Globus pallidus (tissue), 1 donor: Measurements from ENCODE around the gene TRMT61A.
"Not testable (repeated sequence)": the region's sequence is repeated elsewhere in the genome, so short reads cannot be mapped to it uniquely, and the experiment has no call there.

Source experiments
- DNase-seq: peaks from one replicate; pipeline ENCODE4 v3.0.0-alpha.2; 2015; ENCODE audit warnings: low spot score

Gene TRMT61A

DNA sequence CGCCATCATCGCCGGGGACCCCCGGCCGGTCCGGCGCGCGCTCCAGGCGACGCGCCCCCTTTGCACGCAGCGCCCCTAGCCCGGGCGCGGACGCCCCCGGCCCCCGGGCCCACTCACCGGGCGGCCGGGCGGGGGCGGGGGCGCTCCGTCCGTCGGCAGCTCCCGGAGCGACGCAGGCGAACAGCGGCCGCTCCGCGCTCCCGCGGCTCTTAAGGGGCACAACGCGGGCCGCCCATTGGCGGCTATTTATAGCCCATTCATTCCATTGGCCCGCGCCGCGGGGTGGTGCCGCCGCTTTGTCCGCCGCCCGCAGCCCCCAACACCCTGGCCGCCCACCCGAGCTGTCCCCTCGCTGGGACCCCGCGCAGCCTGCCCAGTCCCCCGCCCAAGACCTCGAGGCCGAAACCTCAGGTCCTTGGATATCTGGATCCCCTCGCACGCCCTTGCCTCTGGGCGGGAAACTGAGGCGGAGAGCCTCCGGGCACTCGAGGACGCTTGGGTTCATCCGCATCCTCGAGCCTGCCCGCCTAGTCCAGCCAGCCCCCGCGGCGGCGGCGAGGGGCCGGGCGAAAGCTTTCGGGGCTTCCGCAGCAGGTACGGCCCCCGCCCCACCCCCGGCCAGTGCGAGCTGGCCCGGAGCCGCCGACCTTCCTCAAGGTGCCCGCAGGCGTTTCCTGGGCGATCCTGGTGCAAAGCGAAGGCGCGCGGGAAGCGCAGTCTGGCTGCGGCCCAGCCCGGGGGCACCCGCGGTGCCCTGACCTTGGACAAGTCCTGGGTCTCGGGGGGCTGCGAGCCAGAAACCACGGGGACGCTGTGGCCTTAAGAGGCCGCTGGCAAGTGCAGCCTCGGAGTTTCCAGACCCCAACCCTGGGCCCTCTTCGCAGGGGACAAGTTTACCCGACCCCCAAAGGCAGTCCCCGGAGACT, 6.1 kb upstream of the TRMT61A start, which contains the start of gene CKB:
TSS of gene CKB (minus strand) at position 182 of the 926 bp plus-strand sequence. CDS start 337 bp downstream, outside the sequence.
- peak; percentile 83 for DNase-seq

DNA sequence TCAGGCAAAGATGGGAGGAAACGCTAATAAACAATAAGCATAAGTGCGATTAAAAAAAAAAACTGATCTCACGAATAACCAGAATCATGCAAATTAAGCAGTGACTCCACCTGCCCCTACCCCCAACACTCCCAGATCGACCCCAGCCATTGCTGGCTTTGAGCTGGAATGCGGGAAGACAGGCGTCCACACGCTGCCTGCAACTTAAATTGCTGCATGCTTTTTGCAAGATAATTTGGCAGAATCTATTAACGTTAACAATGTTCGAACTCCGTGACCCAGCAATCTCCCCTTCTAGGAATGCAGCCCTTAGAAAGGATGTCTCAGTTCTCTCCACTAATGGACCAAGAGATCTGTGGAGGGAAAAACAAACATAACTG, 5.4 kb upstream of the TRMT61A start:
- no peak for DNase-seq

DNA sequence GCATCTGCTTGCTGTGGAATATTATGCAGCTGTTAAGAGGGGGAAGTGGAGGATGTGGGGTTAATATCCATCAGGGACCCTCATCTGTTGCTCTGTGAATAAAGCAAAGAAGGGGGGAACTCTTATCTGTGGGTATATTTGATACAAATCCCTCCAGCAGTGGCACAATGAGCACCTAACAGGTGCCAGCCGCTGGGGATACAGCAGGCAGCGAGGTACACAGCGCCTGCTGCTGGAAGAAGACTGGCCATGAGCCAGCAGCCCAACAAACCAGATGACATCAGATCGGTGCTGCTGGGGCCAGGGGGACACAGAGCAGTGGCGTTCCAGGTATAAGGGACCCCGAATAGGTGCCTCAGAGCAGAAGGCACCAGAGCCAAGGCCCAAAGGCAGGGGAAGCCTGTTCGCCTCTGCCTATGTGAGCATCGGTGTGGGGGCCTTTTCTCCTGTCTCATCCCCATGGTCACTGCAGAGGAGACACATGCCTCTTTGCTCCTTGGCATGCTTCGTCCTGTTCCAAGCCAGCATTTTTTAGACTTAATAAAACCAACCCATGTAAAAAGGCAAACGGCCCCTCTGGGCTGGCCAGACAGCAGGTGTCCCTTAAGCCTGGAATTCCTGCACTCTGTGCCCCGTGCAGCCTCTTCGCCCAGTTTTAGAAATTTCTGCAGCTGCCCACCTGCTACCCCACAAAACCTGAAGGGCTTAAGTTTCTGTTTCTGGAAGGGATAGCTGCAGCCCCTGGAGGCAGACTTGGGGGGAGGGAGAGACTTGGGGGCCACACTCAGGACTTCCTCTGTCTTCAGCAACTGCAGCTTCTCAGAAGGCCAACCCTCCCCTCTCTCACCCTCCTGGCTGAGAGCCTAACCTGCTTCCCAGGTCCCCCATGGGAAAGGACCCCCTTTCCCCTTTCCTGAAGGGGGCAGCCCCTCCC, 4.7 kb upstream of the TRMT61A start:
- DNase-seq = no peak

DNA sequence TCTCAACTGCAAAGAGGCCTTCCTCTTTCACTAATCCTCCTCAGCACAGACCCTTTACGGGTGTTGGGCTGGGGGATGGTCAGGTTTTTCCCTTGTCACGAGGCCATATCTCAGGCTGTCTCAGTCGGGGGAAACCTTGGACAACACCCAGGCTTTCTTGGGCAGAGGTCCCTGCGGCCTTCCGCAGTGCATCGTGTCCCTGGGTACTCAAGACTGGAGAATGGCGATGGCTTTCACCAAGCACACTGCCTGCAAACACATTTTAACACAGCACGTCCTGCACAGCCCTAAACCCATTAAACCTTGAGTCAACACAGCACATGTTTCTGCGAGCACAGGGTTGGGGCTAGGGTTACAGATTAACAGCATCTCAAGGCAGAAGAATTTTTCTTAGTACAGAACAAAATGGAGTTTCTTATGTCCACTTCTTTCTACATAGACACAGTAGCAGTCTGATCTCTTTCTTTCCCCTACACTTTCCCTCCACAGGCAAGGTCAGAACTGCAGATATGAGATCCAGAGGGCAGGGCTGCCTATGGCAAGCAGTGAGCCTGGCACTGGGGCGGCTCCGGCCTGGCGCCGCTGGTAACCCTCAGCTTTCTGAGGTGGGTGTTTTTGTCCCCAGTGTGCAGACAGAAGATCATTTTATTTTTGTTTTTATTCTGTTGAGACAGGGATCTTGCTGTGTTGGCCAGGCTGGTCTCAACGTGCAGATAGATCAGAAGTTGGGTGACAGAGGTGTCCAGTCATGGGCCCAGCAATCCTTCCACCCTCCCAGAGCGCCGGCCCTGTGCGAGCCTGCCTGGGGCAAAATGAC, 3.4 kb upstream of the TRMT61A start:
- not testable (repeated sequence) for DNase-seq

DNA sequence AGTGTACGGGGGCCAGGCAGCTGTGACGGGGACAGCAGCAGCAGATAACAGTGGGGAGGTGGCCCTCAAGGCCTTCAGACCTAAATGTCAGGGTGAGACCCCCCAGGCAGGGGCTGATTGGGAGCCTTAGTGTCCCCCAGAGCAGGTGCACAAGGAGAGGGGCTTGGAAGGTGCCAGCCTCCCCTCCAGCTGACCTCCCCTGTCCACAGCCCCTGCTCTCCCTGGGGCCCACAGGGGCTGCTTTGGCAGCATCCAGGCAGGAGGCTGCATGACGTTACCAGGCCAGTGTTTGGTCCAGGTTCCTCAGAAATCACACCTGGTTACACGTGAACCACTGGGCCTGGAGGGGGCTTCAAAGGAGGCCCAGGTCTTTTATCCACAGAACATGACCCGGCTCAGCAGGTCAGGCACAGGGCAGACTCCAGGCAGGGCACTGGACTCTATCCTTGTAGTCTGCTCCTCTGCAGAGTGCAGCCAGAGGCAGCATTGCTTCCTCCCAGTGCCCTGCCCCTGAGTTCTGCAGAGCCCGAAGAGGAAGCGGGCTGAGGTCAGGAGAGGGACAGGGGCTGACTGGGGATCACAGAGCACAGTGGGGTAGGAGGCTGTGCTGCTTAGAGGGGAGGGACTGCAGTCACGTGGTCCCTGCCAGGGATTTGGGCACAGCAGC, 2.6 kb upstream of the TRMT61A start:
- DNase-seq = no peak

DNA sequence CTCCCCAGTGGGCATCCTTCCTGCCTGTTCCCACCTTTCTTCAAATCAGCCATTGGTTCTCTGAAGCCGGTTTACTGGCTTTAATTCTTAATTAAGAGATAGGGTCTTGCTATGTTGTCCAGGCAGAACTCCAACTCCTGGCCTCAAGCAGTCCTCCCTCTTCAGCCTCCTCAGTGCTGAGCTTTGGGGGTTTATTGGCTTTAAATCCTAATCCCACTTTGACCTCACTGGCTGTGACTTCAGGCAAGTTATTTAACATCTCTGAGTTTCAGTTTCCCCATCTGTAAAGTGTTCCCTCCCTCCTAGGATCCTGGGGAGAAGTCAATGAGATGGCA, 2.1 kb upstream of the TRMT61A start:
- no peak for DNase-seq

DNA sequence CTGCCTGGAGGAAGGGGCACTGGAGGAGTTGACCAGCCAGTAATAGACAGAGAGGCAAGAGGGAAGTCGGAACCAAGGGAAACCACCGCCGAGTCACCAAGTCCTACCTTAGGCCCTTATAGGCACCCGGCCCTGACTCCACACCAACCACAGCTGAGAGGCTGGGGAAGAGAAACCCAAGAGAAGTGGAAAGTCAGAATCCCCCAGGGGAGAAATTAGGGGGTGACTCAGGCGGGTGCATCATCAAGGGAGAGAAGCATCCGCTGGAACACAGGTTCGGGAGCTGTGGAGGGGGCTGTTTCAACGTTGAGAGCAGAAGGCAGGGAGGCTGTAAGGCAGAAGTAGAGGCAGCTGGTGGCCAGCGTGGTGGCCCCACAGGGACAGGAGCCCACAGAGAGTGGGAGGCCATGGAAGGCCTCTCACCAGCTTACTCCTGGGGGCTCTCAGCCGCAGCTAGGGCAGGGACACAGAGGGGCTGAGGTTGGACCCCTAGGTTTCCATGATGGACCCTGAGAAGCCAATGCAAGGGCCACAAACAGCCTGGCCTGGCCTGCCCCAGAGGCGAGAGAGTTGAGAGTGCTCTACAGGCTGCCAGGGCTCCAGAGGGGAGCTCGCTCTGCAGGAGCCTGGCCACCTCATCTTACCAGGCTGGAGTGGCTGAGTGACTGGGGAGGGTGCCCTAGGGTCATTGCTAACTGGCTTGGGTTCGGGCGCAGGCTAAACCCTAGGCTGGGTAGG, 1.4 kb upstream of the TRMT61A start:
- DNase-seq = no peak

DNA sequence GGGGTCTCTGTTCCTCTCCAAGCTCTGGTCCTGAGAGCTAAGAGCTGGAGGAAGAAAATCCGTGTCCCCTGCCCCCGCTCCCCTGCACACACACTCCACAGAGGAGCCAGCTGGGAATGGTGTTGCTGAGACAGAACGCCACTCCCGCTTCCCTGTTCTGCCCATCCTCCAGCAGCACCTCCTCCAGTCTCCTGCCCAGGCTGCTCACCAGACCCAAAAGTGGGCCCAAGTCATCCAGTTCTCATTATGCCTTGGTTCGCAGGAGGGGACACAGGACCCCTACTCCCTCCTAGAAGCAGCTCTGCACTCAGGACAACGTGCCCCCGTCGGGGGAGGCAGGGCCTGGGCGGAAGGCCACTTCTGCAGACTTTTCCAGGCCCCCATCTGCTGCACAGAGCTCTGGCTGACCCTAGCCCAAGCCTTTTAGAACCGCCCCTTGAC, 830 bp upstream of the TRMT61A start:
- DNase-seq = no peak

DNA sequence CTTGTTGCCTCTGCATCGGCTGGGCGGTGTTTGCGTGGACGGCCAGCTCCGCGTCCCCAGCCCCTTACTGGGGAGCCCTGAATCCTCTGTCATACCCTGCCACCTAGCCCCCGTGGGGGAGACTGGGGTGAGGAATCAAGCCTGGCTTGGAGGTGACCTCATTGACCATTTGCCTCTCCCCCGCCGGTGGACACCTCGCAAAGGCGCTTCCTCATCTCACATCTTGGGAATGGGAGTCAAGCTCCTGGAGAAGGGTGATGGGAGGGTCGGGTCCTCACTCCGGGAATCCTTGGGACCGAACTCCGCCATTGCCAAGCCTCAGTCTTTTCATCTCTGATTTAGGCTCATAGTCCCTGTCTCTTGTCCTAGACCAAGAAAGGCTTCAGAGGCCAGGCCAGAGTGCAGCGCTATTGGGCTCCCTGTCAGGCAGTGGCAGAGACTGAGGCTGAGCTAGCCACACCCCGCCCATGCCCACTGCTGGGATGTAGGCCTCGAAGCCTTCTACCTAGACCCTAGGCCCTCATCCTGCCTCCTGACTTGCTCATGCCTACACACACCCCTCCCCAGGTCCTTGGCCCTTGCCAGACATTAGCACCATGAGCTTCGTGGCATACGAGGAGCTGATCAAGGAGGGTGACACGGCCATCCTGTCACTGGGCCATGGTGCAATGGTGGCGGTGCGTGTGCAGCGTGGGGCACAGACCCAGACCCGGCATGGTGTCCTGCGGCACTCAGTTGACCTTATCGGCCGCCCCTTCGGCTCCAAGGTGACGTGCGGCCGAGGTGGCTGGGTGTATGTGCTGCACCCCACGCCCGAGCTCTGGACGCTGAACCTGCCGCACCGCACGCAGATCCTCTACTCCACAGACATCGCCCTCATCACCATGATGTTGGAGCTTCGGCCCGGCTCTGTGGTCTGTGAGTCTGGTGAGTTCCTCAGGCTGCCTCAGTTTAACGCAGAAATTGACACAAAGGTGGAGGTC, 678 bp downstream of the TRMT61A start:
- DNase-seq = no peak

DNA sequence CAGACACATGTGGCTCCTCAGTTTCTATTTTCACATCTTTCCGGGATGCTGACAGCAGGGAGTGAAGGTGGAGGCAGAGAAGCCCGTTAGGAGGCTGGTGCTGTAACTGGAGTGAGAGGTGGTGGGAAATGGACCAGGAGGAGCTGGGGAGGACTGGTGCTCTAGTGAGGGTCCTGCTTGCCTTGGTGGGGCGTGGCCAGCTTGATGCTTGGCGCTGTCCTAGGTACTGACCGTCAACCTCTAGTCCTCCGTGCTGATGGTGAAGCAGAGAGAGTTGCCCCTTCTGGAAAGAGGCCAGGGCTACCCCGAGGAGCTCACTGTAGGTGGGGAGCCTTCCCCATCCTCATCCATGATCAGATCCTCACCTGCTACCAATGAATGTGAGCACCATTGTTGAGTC, 1.4 kb downstream of the TRMT61A start:
- DNase-seq = no peak

DNA sequence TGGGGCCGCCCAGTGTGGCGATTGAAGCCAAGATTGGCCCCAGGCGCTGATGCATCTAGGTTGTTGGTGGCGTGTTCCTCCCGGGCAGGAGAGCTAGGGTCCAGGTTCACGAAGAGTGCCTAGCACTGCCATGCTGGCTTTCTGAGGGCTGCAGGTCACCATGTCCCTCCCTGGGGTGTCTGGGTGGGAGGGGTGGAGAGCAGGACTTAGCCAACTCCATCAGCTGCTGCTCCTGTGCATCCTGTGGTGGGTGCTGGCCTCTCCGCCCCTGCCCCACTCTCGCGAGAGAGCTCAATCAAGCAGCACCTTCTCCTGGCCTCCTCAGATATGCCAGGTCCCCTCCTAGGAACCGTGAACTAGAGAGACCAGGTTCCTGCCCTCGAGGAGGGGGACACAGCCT, 1.8 kb downstream of the TRMT61A start:
- no peak for DNase-seq

DNA sequence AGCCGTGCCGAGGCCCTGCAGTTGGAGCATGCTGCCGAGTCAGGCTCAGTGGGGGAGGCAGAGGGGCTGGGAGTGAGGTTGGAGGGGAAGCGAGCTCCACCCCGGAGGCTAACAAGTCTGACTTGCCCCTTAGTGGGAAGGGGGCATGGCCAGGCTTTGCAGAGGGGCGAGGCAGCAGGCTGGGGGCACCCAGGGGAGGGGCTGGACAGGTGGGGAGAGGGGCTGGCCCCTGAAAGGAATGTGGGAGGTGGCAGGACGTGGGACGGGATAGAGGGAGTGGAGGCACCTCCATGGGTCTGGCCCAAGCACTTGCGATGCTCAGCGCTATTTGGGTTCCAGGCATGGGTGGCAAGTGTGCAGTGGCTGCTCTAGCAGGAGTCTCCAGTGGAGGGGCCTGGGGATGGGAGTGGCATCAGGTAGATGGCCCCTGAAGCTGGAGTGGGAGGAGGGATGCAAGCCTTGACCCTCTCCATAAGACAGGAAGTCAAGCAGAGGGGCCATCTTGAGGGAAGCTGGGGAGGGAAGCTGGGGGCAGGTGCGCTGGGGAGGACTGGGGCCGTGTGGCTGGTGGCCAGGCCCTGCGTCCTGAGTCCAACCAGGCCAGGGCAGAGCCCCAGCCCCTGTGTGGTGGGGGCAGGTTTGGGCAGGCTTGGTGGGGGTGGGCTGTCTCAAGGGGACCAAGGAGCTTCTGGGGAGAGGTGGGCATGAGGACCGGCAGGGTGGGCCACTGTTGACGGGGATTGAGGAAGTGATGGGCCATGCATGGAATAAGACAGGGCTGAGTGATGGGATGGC, 2.6 kb downstream of the TRMT61A start:
- no peak for DNase-seq

DNA sequence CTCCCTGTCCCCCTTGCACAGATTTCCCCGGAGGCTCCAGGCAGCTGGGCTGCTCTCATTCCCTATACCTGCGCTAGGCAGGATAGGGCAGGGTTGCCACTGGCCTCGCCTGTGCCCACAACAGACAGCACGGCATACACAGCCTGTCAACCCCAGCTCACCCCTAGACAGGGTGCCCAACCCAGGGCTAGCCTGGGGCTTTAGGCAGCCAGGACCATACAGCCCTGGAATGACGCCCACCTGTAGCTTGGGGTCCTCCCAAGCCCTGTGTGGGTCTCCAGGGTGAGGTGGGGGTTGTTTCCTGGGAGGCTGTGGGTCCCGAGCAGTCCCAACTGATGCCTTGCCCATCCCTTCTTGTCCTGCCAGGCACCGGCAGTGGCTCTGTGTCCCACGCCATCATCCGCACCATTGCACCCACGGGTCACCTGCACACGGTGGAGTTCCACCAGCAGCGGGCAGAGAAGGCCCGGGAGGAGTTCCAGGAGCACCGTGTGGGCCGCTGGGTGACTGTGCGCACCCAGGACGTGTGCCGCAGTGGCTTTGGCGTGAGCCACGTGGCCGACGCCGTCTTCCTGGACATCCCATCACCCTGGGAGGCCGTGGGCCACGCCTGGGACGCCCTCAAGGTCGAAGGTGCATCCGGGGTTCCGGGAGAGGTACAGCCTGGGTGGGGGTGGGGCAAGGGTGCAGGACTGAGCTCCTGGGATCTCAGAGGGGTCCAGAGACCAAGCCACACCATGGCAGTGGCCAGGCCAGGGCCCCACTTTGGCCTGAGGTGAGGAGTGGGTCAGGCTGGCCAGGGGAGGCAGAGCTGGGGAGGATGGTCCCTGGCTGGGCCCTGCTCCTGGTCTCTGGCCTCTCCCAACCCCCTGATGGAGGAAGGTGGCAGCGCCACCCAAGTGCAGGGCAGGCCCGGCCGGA, 3.5 kb downstream of the TRMT61A start:
- no peak for DNase-seq

DNA sequence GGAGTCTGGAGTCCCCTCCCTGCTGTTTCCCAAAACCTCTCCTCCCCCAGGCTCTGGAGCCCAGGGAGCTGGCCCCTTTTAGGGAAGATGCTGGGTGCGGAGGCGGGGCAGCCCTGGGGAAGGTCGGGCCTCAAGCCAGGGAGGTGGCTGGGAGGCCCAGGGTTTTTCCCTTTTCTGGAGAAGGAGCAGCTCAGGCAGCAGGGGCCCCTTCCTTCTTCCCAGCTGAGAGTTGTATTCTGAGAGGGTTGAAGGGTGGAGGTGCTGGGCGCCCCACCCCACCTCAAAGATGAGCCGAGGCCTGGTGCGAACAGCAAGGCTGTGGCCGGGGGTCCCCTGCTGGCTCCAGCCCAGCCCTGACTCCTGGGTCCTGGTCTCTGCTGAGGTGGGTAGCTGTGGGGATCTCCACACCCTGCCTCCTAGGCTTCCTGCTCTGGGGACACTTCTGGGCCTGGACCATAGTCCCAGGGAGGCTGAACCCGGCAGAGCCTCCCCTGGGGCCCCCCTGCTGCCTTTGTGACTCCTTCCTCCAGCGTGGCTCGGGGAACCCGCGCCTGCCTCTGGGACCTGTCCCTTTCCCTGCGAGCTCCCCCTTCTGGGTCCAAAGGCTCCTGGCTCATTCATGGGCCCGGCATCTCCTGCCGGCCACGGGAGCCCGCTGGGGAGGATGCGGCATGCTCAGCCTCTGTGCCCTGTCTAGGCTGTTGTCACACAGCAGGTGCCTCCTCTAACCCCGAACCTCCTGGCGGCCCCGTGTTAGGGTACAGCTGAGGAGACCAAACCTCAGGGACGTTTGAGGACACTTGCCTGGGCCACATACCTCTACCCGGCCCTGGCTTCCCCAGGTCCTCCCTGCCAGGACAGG, 4.4 kb downstream of the TRMT61A start:
- no peak for DNase-seq

DNA sequence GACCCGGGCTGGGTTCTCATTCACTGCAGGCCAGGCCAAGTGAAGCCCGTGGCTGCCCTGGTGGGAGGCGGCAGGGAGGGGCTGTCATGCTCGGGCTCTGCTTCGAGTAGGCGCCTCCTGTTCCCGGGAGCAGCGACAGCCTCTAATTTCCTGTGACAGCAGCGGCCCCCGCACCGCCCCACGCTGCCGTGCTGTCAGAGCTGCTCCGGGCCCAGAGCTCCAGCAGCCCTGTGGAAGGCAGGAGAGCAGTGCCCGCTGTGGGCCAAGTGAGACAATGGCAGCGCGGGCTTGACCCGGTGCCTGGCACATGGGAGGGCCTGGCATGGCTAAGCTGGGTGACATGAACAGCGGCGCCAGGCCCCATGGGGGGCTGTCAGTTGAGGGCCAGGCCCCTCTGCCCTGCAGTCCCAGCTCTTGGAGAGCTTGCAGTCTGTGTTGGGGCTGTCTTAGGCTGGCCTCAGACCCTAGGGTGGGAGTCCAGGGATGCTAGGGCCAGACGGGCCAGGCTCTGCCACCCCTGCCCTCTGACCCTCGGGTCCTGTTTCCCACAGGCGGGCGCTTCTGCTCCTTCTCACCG, 5.1 kb downstream of the TRMT61A start:
- DNase-seq = no peak

DNA sequence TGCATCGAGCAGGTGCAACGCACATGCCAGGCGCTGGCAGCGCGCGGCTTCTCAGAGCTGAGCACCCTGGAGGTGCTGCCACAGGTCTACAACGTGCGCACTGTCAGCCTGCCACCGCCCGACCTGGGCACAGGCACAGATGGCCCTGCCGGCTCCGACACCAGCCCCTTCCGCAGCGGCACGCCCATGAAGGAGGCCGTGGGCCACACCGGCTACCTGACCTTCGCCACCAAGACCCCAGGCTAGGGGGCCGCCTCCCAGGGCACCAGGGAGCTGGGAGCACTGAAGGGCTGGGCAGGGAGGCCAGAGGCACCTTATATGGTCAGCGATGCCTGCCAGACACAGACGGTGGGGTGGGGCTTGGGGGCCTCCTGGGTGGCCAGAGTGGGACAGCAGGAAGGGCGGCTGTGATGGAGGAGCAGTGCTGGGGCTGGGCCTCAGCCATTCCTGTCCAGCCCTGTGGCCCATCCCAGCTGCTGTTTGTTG, 5.6 kb downstream of the TRMT61A start:
- DNase-seq = no peak
